Measurements from ENCODE around the gene TLCD2.
A peak's percentile ranks its signal among the peaks of the same experiment; 100 is the strongest.
"Not testable (repeated sequence)": the region's sequence is repeated elsewhere in the genome, so short reads cannot be mapped to it uniquely, and the experiment has no call there.

TLCD2 gene

GRCh38 chr17:1709971-1710806 lies at the start of gene TLCD2:
TSS of gene TLCD2 (minus strand) at chr17:1710377. CDS start at chr17:1710242, 135 bp downstream.
- DNase-seq: no peak

GRCh38 chr17:1759529-1759928 lies 49.4 kb upstream of the TLCD2 start:
- no peak for DNase-seq

GRCh38 chr17:1758807-1759206 lies 48.6 kb upstream of the TLCD2 start:
- DNase-seq: no peak

- DNase-seq: no peak
Observed at GRCh38 chr17:1755827-1756262, 45.7 kb upstream of the TLCD2 start.

- no peak for DNase-seq
Observed at GRCh38 chr17:1755252-1755826, 45.2 kb upstream of the TLCD2 start.

- no peak for DNase-seq
Observed at GRCh38 chr17:1754430-1755112, 44.4 kb upstream of the TLCD2 start.

GRCh38 chr17:1753767-1754429 lies 43.7 kb upstream of the TLCD2 start:
- DNase-seq: no peak

GRCh38 chr17:1752425-1753262 lies 42.5 kb upstream of the TLCD2 start:
- DNase-seq: no peak

GRCh38 chr17:1750628-1751027 lies 40.5 kb upstream of the TLCD2 start:
- no peak for DNase-seq

GRCh38 chr17:1746975-1747543 lies 36.9 kb upstream of the TLCD2 start:
- DNase-seq: no peak

- DNase-seq: no peak
Observed at GRCh38 chr17:1745513-1746020, 35.4 kb upstream of the TLCD2 start.

GRCh38 chr17:1744551-1745512 lies 34.7 kb upstream of the TLCD2 start:
- DNase-seq: no peak

GRCh38 chr17:1743088-1743439 lies 32.9 kb upstream of the TLCD2 start:
- no peak for DNase-seq

GRCh38 chr17:1742371-1743087 lies 32.4 kb upstream of the TLCD2 start, which contains the start of gene SERPINF2:
TSS of gene SERPINF2 (plus strand) at chr17:1742871. CDS start at chr17:1744996, 2,125 bp downstream.
- no peak for DNase-seq

GRCh38 chr17:1741899-1742298 lies 31.7 kb upstream of the TLCD2 start:
- not testable (repeated sequence) for DNase-seq

GRCh38 chr17:1737531-1738291 lies 27.5 kb upstream of the TLCD2 start:
- no peak for DNase-seq

- peak; percentile 38 to 48 for DNase-seq
Observed at GRCh38 chr17:1736348-1737281, 26.4 kb upstream of the TLCD2 start.

GRCh38 chr17:1735834-1736347 lies 25.7 kb upstream of the TLCD2 start:
- DNase-seq: no peak

Data from activated CD4-positive, alpha-beta T cell treated with anti-CD3 and anti-CD28 coated beads for 4 hours (primary cell).